Gastrocnemius medialis (tissue), 4 donors: ENCODE results near the gene SPATA16.

Source experiments
- CTCF ChIP-seq, 5 experiments: fragments of 450-650 bp in 3 of 5; fragments of 200-600 bp in 2 of 5; sonication (generic) in 2 of 5; IDR thresholded peaks in 4 of 5; conservative IDR thresholded peaks in 1 of 5; 1 replicate in 4 of 5; 2 replicates in 1 of 5; pipeline ENCODE4 v1.5.1; 2016 to 2019; ENCODE audit warnings: antibody characterized with exemption in 5 of 5, mild to moderate bottlenecking in 3 of 5, moderate library complexity in 3 of 5
- POLR2A ChIP-seq, 2 donors: fragments of 450-650 bp; IDR thresholded peaks; one replicate each; pipeline ENCODE4 v1.6.1; 2017; ENCODE audit warnings: antibody characterized with exemption in 2 of 2, mild to moderate bottlenecking in 2 of 2, moderate library complexity in 2 of 2

- TF ChIP-seq CTCF (IDR thresholded peaks at IDR 0.05 in 4 of 5, conservative IDR thresholded peaks at IDR 0.05 in 1 of 5) (no peak), POLR2A (IDR thresholded peaks at IDR 0.05) (no peak)
These were observed 149.5 kb downstream of the SPATA16 start for GRCh38 chr3:172991424-172991996.
